GM19043 (cell line): Measurements from ENCODE around the gene MUCL1.
"Not testable (repeated sequence)": the region's sequence is repeated elsewhere in the genome, so short reads cannot be mapped to it uniquely, and the experiment has no call there.

Experiments used
- ATAC-seq: cut with Tn5 transposase; IDR thresholded peaks from one replicate; pipeline ENCODE4 v1.9.1; 2021; ENCODE audit warnings: low read depth; ENCODE audit not compliant: unreplicated experiment

The MUCL1 gene

GRCh38 chr12:54853933-54854538 is at the start of gene MUCL1:
Gene MUCL1, plus strand, starts transcription at chr12:54854516. Its CDS starts 67 bp downstream, at chr12:54854583.
- peak; percentile 98 for ATAC-seq

- ATAC-seq = no peak
These were observed 32.6 kb upstream of the MUCL1 start for GRCh38 chr12:54821676-54822075.

DNA sequence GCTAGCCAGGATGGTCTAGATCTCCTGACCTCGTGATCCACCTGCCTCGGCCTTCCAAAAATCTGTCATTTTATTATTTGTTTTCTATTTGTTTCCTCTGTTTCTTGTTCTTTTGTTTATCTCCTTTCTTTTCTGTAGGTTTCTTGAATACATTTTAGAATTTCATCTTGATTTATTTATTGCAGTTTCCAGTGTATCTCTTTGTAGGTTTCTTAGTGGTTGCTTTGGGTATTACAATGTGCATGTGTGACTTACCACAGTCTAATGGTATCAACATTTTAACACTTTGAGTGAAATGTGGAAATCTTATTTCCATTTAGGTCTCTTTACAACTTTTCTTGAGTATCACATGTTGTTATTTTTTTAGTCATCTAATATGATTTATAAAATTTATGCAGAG is 29.9 kb upstream of the MUCL1 start:
- ATAC-seq = no peak

DNA sequence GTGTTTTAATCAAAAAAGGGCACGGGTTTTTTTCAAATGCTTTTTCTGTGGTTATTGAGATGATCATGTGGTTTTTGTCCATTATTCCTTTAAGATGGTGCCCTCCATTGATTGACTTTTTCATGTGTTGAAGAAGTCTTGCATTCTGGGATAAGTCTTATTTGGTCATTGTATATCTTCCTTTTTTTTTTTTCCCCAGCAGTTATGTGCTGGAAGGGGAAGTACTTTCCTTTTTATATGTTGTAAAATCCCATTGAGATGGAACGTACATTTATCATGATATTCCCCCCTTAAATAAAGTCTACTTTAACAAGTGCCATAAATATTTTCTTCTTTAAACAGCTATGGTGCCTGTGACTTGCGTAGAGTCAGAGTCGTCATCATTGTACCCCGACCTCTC is 24.8 kb upstream of the MUCL1 start:
- ATAC-seq = no peak

GRCh38 chr12:54830199-54830598 is 24.1 kb upstream of the MUCL1 start:
- no peak for ATAC-seq

DNA sequence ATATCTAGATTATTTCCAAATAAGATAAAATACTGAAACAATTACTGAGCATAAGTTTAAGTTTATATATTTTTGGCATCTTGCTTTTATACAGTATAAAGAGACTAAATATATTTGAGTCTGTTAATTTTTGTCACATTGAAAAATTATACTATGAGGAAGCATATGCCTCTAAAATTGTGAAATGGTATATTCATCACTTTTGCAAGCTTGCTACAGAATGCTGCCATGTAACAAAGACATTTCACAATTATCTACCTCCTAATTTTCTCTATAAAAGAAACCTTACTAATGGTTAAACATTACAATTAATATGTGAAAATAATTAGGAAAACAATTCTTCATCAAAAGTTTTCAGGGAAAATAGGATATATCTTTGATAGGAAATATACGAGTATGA is 22.7 kb upstream of the MUCL1 start:
- ATAC-seq = no peak

DNA sequence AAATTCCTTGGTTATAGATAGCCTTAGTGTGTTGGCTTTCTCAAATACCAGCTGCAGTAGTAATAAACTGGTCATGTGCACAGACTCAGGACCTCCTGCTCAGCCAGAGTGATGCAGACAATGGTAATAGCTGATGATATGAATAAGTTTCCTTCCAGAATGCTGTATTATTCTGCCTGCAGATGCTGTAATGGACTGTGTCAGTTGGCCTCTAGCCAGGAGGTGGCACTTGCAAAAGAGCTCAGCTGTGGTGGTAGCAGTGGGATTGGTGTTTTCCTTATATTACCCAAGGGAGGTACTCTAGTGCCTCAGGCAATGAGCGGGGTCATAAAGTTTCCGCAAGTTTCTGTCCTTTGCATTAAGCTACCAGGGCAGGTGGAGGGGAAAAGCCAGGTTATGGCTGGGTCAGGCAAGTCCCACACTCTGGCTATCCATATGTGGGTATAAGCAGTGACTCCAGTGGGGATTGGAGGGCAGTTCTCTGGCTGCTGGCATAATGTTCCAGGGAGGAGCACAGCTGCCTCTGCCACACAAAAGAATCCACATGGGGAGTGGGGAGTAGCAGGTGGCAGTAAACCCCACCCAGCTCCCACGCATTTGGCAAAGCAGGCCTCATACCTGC is 14.0 kb upstream of the MUCL1 start:
- ATAC-seq = no peak

DNA sequence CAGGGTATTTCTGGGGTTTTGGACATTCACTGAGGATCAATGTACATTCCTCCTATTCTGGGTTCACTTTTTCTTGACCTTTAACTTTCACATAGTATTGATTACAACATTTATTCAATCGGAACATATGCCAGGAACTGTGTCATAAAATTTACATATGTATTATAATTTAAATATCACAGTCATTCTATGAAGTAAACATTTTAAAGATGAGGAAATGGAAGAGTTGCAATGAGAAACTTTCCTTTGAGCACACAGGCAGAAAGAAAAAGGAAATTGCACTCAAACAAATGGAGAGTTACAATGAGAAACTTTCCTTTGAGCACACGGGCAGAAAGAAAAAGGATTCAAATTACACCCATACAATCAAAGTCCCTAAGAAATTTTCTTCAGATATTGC is 3.1 kb downstream of the MUCL1 start:
- no peak for ATAC-seq

DNA sequence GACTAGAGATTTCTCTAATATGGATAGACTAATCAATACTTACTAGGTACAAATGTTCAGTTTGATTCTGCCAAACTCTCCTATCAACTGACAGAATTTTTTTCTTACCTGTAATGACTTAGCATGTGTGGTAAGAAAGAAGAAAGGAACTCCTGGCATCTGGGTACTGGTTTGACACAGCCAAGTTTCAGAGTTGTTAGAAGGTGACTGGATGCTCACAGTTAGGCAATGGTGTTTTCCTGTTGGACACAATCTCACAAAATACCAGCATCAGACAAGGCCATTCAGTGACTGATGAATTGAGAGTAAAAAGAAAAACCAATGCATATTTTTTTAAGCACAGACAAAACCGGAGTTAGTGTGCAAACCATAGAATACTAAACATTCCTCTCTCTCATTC is 4.2 kb downstream of the MUCL1 start:
- no peak for ATAC-seq

- ATAC-seq = no peak
These were observed 5.2 kb downstream of the MUCL1 start for GRCh38 chr12:54859502-54859901.

DNA sequence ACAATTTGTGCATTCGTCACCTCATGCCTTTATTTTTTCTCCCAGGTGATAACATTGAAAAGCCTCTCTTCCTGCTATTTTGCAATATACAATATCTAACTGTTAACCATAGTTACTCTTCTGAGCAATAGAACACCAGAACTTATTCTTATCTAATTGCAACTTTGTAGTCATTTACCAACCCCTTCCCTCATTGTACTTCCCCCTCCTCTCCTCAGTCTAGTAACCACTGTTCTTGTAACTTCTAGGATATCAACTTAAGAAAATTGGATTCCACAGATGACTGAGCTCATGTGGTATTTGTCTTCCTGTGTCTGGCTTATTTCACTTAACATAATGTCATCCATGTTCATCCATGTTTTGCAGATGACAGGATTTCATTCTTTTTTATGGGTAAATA is 7.6 kb downstream of the MUCL1 start:
- no peak for ATAC-seq

DNA sequence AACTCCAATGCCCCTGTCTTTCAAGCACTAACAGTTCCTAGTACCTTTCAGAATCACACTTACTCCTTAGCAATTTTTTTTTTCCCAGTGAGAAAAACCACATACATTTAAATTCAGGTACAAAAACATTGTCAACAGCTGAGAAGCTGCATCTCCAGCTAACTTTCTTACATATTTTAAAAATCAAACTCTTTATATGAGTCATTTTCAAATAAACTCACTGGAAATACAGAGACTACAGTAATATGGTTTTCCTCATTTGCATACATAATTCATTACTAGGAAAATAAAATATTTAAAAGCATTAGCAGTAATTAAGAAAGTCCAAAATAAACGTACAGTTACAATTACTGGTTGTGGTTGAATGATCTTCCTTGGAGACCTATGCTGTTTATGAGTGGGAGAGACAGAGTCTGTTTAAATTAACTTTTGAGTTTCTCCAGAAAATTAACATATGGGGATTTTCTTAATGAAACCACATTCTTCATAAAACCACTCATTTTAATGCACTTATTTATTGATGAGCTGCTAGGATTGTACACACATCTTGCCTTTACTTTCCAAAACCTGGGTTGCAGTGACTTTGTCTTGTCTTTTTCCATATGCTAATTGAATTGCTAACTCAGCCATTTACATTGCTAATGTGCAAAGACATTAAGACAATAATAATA is 9.8 kb downstream of the MUCL1 start:
- no peak for ATAC-seq

GRCh38 chr12:54865683-54866324 is 11.5 kb downstream of the MUCL1 start:
- no peak for ATAC-seq

DNA sequence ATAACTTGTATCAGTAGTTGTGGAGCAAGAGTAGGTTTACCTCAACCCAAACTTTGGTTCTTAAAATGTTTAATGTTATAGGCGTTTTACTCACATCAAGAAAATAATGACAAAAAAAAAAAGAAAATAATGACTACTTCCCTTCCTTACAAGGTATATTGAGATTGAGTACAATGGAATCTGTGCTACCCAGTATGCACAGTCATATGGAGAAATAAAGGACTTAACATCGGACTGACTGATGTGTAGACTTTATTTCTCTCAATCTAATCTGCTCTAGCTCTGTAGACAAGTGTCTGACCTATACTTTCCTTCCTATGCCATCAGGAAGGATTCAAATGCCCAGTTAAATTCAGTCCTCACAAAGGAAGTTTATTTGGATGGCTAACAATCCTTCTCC is 14.4 kb downstream of the MUCL1 start:
- no peak for ATAC-seq

DNA sequence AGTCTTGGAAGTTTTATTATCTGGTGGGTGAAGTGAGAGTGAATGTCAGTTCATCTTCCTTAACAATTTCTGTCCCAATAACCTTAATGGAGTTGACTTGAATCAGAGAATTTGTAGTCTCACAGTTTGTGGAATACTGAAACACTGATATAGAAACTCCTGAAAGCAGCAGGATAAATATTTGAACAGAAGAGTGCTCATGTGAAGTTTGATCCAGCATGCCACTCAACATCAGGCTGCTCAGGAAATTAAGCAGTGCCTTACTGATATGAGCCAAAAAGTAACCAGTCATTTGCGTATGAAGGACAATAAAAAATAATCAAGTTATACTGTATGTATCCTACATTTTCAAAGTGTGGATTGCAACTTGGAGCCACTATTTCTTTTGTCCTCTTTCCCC is 15.7 kb downstream of the MUCL1 start:
- ATAC-seq = no peak

DNA sequence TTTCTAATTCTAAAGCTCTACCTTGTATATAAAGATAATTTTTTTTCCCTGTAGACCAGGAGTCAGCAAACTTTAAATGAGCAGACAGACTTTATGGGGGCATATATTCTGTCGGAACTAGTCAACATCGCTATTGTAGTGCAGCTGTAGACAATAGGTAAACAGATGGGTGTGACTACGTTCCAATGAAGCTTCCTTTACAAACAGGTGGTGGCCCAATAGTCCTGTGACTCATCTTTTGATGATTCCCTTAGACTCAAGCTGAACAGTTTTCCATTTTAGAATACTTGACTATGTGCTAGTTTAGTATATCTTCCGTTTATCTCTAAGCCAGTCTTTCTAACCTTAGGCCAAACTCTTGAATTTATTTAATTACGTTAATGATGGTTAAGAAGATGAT is 16.3 kb downstream of the MUCL1 start:
- ATAC-seq = no peak

GRCh38 chr12:54879150-54879549 is 24.8 kb downstream of the MUCL1 start:
- no peak for ATAC-seq

DNA sequence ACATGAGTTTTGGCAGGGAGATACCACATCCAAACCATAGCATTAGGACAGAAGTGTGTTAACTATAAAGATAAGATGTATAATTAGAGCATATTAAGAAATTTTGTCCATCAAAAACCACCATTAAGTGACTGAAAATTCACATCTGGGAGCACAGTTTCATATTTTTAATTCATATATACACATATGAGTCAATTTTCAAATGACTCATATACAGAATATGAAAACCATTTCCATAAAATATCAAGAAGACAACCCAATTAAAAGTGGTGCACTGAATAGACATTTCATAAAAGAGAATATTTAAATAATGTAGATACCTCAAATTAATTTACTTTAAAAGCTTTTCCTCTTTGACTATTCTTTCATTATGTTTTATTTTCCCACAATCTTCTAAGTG is 25.3 kb downstream of the MUCL1 start:
- no peak for ATAC-seq

- no peak for ATAC-seq
These were observed 27.8 kb downstream of the MUCL1 start for GRCh38 chr12:54882079-54882478.

- not testable (repeated sequence) for ATAC-seq
These were observed 28.3 kb downstream of the MUCL1 start for GRCh38 chr12:54882597-54882996.

DNA sequence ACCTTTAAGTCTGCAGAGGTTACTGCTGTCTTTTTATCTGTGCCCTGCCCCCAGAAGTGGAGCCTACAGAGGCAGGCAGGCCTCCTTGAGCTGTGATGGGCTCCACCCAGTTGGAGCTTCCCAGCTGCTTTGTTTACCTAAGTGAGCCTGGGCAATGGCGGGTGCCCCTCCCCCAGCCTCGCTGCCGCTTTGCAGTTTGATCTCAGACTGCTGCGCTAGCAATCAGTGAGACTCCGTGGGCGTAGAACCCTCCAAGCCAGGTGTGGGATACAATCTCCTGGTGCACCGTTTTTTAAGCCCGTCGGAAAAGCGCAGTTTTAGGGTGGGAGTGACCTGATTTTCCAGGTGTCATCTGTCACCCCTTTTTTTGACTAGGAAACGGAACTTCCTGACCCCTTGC is 34.1 kb downstream of the MUCL1 start:
- not testable (repeated sequence) for ATAC-seq

- no peak for ATAC-seq
These were observed 36.0 kb downstream of the MUCL1 start for GRCh38 chr12:54890339-54890738.
